Prostate gland (tissue), 2 donors: ENCODE results near the gene MYCBPAP.

Experiments used
- CTCF ChIP-seq, 4 experiments: fragments of 200-600 bp in 2 of 4; fragments of 450-650 bp in 2 of 4; sonication (generic) in 2 of 4; IDR thresholded peaks; 1 replicate in 3 of 4; 2 replicates in 1 of 4; pipeline ENCODE4 v1.5.1; 2016 to 2019; ENCODE audit warnings: antibody characterized with exemption in 4 of 4, mild to moderate bottlenecking in 2 of 4, moderate library complexity in 2 of 4
- POLR2A ChIP-seq: fragments of 450-650 bp; IDR thresholded peaks from one replicate; pipeline ENCODE4 v1.6.1; 2016; ENCODE audit warnings: antibody characterized with exemption, mild to moderate bottlenecking
- POLR2AphosphoS5 ChIP-seq: sonication (generic); formaldehyde crosslinking; IDR thresholded peaks from one replicate; pipeline ENCODE4 v1.6.1; 2017; ENCODE audit warnings: antibody characterized with exemption

- TF ChIP-seq CTCF (IDR thresholded peaks at IDR 0.05) (no peak), POLR2AphosphoS5 (no peak), POLR2A (no peak)
These were observed 29.7 kb downstream of the MYCBPAP start for GRCh38 chr17:50537721-50538548.
